Activated gamma-delta T cell treated with anti-CD3 and anti-CD28 coated beads, Interleukin-2, amount 50 U/mL, for 16 hours (primary cell): ENCODE results near the gene SMCO4.
"Not testable (repeated sequence)": the region's sequence is repeated elsewhere in the genome, so short reads cannot be mapped to it uniquely, and the experiment has no call there.

Experiments used
- DNase-seq: peaks from one replicate; pipeline ENCODE4 v3.0.0-alpha.2; 2020; ENCODE audit warnings: low read depth

The SMCO4 gene

DNA sequence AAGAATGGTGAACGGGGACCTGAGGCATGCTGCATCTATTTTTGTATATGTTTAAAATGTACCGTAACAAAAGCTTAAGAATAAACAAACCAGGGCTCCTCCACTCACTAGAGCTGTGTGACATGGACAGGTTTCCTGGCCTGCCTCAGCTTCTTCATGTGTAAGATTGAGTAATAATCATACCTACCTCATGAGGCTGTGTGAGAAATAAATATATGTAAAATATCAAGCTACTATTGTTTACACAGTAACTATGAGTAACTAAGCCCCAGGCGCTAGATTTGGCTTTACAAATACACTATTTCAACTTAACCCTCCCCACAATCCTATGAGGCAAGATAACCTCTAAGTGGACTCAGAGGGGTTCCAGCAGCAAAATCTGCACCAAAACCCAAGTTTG, 66.4 kb downstream of the SMCO4 start:
- no peak for DNase-seq

DNA sequence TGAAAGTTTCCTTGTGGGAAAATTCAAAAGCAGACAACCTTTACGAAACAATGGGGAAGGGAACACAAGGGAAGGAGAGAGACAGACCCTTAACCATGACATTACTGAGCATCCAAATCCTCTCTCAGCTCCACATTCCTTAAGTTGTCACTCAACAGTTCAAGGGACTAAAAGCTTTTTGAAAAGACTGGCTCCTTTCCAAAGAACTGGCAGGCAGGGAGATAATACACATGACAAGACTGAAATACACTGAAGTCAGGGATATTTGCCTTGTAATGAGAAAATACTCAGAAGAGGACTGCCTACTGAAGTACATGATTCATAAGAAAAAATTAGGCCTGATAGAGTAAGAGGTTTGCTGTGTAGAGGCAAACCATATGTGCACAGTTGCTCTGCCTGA, 69.1 kb downstream of the SMCO4 start:
- DNase-seq = no peak

DNA sequence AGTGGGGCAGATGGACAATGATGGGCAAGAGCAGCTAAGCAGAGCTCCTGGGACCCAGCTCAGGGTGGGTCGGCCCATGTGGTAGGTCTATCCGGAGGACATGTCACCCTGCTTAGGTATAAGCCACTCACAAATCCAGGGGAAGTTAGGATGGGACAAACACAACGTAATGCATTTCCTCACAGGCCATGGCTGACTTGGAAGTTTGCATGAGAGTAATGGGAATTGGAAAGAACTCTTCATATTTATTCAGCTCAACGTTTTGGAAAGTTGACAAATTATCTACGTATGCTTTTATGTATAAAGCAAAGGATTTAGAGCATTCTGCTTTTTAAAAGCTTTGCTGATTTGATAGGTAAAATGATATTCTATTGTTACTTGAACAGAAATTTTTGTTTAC, 74.9 kb downstream of the SMCO4 start:
- DNase-seq = no peak

DNA sequence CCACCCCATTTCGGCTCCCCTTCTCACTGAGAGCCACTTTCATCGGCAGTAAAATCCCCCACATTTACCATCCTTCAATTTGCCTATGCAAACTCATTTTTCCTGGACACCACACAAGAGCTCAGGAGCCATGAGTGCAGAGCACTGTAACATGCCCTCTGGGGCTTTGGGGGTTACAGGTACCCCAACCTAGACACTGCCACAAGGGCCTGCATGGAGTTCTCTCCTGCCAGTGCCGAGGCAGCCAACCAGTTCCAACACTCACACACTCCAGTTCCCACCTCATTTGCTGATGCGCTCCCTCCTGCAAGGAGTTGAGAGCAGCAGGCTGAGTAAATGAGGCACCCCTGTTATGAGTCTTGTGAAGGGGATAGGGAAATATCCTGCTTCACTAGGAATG, 76.1 kb downstream of the SMCO4 start:
- DNase-seq = no peak

DNA sequence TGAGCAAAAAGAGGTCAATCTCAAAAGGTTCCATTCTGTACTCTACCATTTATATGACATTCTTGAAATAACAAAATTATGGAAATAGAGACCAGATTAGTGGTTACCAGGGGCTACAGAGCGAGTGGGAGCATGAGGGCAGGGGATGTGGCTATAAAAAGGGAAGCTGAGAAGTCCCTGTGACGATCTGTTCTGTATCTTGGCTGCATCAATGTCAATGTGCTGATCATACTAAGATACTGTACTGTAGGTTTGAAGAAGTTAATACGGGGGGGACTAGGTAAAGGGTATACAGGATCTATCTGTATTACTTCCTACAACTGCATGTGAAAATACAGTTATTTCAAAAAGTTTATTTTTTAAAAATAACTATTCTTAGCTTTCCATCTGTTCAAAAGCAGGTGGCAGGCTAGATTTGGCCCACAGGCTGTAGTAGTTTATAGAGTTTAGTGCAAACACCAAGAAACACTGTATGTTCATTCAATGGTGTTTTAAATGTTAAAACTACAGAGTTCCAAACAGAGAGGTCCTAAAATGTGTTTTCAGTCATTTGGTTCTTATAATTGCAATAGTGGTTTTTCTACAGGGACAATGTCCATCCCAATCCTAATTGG, 78.2 kb downstream of the SMCO4 start:
- no peak for DNase-seq

DNA sequence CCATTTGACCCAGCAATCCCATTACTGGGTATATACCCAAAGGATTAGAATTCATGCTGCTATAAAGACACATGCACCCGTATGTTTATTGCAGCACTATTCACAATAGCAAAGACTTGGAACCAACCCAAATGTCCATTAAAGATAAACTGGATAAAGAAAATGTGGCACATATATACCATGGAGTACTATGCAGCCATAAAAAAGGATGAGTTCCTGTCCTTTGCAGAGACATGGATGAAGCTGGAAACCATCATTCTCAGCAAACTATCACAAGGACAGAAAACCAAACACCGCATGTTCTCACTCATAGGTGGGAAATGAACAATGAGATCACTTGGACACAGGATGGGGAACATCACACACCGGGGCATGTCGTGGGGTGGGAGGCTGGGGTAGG, 79.5 kb downstream of the SMCO4 start:
- not testable (repeated sequence) for DNase-seq

DNA sequence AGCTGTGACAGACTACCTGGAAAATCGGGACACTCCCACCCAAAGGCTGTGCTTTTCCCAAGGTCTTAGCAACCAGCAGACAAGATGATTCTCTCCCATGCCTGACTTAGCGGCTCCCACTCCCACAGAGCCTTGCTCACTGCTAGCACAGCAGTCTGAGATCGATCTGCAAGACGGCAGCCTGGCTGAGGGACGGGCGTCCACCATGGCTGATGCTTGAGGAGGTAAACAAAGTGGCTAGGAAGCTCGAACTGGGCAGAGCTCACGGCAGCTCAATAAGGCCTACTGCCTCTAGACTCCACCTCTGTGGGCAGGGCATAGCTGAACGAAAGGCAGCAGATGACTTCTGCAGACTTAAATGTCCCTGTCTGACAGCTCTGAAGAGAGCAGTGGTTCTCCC, 84.9 kb downstream of the SMCO4 start:
- no peak for DNase-seq

DNA sequence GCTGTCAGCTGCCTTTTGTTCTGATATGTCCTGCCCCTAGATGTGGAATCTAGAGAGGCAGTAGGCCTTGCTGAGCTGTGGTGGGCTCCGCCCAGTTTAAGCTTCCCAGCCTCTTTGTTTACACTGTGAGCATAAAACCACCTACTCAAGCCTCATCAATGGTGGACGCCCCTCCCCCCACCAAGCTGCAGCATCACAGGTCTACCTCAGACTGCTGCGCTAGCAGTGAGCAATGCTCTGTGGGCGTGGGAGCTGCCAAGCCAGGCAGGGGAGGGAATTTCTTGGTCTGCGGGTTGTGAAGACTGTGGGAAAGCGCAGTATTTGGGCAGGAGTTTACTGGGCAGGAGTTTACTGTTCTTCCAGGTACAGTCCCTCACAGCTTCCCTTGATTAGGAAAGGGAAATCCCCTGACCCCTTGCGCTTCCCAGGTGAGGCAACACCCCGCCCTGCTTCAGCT, 98.5 kb downstream of the SMCO4 start:
- DNase-seq = no peak

DNA sequence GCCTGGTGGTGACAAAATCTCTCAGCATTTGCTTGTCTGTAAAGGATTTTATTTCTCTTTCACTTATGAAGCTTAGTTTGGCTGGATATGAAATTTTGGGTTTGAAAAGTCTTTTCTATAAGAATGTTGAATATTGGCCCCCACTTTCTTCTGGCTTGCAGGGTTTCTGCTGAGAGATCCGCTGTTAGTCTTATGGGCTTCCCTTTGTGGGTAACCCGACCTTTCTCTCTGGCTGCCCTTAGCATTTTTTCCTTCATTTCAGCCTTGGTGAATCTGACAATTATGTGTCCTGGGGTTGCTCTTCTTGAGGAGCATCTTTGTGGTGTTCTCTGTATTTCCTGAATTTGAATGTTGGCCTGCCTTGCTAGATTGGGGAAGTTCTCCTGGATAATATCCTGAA, 100.0 kb downstream of the SMCO4 start:
- DNase-seq = not testable (repeated sequence)

DNA sequence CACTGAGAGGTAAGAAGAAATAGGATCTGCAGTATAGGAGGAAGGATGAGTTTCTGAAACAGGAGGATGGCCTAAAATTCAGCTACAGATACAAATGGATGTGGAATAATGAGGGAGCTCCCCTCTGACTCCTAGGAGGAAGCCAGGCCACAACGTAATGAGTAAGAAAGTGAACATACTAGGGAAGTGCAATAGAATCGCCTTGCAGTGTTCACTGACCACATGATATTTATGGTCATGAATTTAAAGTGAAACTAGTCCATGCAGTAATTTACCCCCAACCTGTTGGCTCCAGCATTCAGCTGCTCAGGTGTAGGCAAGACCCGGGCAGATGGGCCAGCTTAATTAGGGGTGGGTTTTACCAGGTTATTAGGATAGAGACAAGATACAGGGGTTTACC, 110.9 kb downstream of the SMCO4 start:
- no peak for DNase-seq
